ENCODE measurements around the gene OCA2. TPM values are rescaled to one million over a fixed set of nuclear protein-coding genes. Genes with fewer than 3 reads are reported as not detected.

OCA2 gene
- total and polyA plus RNA-seq, 2 of the 13 experiments (the other 11 are each of a cell fraction or from before 2014, with no cell fraction given): 0.02 to 0.05 TPM

DNA sequence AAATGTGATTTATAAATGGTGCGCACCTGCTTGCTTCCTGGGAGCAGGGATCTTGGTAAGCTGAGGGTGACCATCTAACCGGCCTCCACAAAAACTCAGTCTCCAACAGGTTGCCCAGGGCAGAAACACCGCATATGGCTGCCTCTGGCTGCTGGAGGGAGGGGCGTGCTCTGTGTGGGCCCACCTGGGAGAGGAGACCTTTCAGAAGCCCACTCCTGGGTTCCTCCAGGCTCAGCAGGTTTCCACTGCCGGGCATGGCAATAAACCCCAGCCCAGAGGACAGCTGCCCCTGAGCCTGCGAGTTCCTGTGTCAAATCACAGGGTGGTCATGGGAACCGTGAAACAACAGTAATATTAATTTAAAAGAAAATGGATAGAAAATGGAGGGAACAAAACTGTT, 85.6 kb downstream of the OCA2 start:
- Histone ChIP-seq H3K27me3 (ENCODE audit: control insufficient read depth in 1 of 2, insufficient read depth in 2 of 2, low read length in 2 of 2) (no peaks in the 10 kb centered on the region), H3K4me1 (ENCODE audit: insufficient read depth, low read length) (peaks cover 11% of the 10 kb centered on the region), H3K9ac (ENCODE audit: insufficient read depth, low read depth, low read length) (no peak overlapping the region), H3K4me3 (replicated peaks in 1 of 3; ENCODE audit: insufficient read depth in 1 of 3, low read depth in 2 of 3, low read length in 3 of 3) (no peak overlapping the region), H3K27ac (ENCODE audit: extremely low read length, insufficient read depth, low read length) (no peak overlapping the region), H3K9me3 (ENCODE audit: low read length) (no peaks in the 10 kb centered on the region), H3K36me3 (replicated peaks in 1 of 2; ENCODE audit: control insufficient read depth in 1 of 2, insufficient read depth in 2 of 2, low read length in 2 of 2) (no peaks in the 10 kb centered on the region), H4K20me1 (ENCODE audit: insufficient read depth, low read length) (no peaks in the 10 kb centered on the region), H3K79me2 (ENCODE audit: insufficient read depth, low read length) (no peaks in the 10 kb centered on the region), H3K4me2 (ENCODE audit: low read depth, low read length) (no peak overlapping the region), H2AFZ (ENCODE audit: low read length) (no peak overlapping the region)
- POLR2A ChIA-PET: no interaction called here
- TF ChIP-seq STAT5B (CRISPR knock-in tag; IDR thresholded peaks at IDR 0.05) (no peak), KAT7 (CRISPR knock-in tag; IDR thresholded peaks at IDR 0.05; ENCODE audit: borderline replicate concordance) (no peak), CBX5 (CRISPR knock-in tag; IDR thresholded peaks at IDR 0.05; ENCODE audit: borderline replicate concordance) (no peak), JUND (CRISPR knock-in tag; IDR thresholded peaks at IDR 0.05) (no peak), PRMT3 (CRISPR knock-in tag; IDR thresholded peaks at IDR 0.05; ENCODE audit: borderline replicate concordance, low read depth) (no peak), BORCS8-MEF2B (CRISPR knock-in tag; IDR thresholded peaks at IDR 0.05) (no peak), HNF4A (CRISPR knock-in tag; IDR thresholded peaks at IDR 0.05) (no peak), ZNF367 (CRISPR knock-in tag; IDR thresholded peaks at IDR 0.05; ENCODE audit: borderline replicate concordance) (no peak), MTA1 (CRISPR knock-in tag; IDR thresholded peaks at IDR 0.05; ENCODE audit: borderline replicate concordance) (no peak), ATAD3A (CRISPR knock-in tag; IDR thresholded peaks at IDR 0.05) (no peak)
- TF ChIP-seq, protein P1, sequence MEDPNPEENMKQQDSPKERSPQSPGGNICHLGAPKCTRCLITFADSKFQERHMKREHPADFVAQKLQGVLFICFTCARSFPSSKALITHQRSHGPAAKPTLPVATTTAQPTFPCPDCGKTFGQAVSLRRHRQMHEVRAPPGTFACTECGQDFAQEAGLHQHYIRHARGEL (CRISPR knock-in tag; IDR thresholded peaks at IDR 0.05): no peak
- TF ChIP-seq, protein P2, sequence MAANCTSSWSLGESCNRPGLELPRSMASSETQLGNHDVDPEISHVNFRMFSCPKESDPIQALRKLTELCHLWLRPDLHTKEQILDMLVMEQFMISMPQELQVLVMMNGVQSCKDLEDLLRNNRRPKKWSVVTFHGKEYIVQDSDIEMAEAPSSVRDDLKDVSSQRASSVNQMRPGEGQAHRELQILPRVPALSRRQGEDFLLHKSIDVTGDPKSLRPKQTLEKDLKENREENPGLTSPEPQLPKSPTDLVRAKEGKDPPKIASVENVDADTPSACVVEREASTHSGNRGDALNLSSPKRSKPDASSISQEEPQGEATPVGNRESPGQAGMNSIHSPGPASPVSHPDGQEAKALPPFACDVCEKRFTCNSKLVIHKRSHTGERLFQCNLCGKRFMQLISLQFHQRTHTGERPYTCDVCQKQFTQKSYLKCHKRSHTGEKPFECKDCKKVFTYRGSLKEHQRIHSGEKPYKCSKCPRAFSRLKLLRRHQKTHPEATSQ (CRISPR knock-in tag; IDR thresholded peaks at IDR 0.05; ENCODE audit: borderline replicate concordance): no peak
- FAIRE-seq (no peak), DNase-seq (ENCODE audit: low spot score) (no peak), ATAC-seq (no peak)
- intact Hi-C loops (cut with micrococcal nuclease; ENCODE audit: unreplicated experiment) (no loop called here), in situ Hi-C loops (cut with HindIII; ENCODE audit: extremely low pct_ligation_motif_present, low pct_unique_long_range_greater_than_20kb) (loop anchor here (10.0 kb wide), 1 partner anchor 339 kb away; no protein-coding TSS in a partner anchor)
- 39% methylated on average over 5 of the region's 7 CpGs for WGBS (ENCODE audit: low lambda C conversion rate)
- no TSS peak for BruUV-seq (replicated peaks)
- CTCF ChIA-PET (ENCODE audit: low intra/inter-chr PET ratio, low total read pairs): no interaction called here

Measured in HepG2 (cell line).